Right lobe of liver (tissue), 6 donors: ENCODE results near the gene MDP1. TPM values are rescaled to one million over a fixed set of nuclear protein-coding genes. Genes with fewer than 3 reads are reported as not detected.
A peak's percentile ranks its signal among the peaks of the same experiment; 100 is the strongest.

Source experiments
- ATAC-seq, 4 donors: fragments of 200-7000 bp; cut with Tn5 transposase; one replicate each; pipeline ENCODE4 v1.9.1; 2020; ENCODE audit warnings: mild to moderate bottlenecking in 4 of 4, moderate library complexity in 4 of 4
- DNase-seq, 3 donors: peaks; one replicate each; pipeline ENCODE4 v3.0.0-alpha.2; 2020
- H3K27ac ChIP-seq, 3 donors: fragments of 200-600 bp; one replicate each; pipeline ENCODE4 v1.8.0; 2022
- H3K27me3 ChIP-seq, 2 donors: fragments of 200-600 bp; one replicate each; pipeline ENCODE4 v1.8.0; 2022
- H3K36me3 ChIP-seq, 4 donors: fragments of 200-600 bp; sonication (generic) in 1 of 4; one replicate each; pipeline versions ENCODE4 v1.5.1 to v1.8.0; 2017 to 2022; ENCODE audit warnings: control low read depth in 1 of 4
- H3K4me1 ChIP-seq, 4 donors: fragments of 200-600 bp; sonication (generic) in 1 of 4; one replicate each; pipeline versions ENCODE4 v1.5.1 to v1.8.0; 2017 to 2022; ENCODE audit warnings: control low read depth in 1 of 4
- H3K4me3 ChIP-seq, 3 donors: fragments of 200-600 bp; one replicate each; pipeline ENCODE4 v1.8.0; 2022
- H3K9me3 ChIP-seq, 4 donors: fragments of 200-600 bp; sonication (generic) in 1 of 4; one replicate each; pipeline versions ENCODE4 v1.5.1 to v1.8.0; 2017 to 2022; ENCODE audit warnings: control low read depth in 1 of 4
- CTCF ChIP-seq, 4 donors: fragments of 200-600 bp in 3 of 4; fragments of 450-650 bp in 1 of 4; IDR thresholded peaks; one replicate each; pipeline versions ENCODE4 v1.5.1 to v1.8.0; 2016 to 2022; ENCODE audit warnings: antibody characterized with exemption in 4 of 4, mild to moderate bottlenecking in 2 of 4
- POLR2A ChIP-seq: fragments of 450-650 bp; IDR thresholded peaks from one replicate; pipeline ENCODE4 v1.6.1; 2017; ENCODE audit warnings: antibody characterized with exemption, mild to moderate bottlenecking
- WGBS: methylation state at CpG from one replicate; pipeline ENCODE4 v1.1.6; 2018; ENCODE audit warnings: low coverage, low lambda C conversion rate; ENCODE audit not compliant: insufficient coverage; ENCODE audit errors: missing lambda C conversion rate; 5-methylcytosine and 5-hydroxymethylcytosine counted together
- intact Hi-C, 2 donors: fragments of 100-400 bp; cut with DNase I; formaldehyde crosslinking; loops; one replicate each; pipeline versions ENCODE4 v1.11.2 to v1.14.1; 2022
- total RNA-seq, 6 experiments: library from RNA; depleted of rRNA in 2 of 6; stranded (reverse); fragments of >200 nt in 2 of 6; fragmentation: NEBNext Ultra II Directional in 3 of 6; extraction: Animal tissue kit (Norgen Biotek cat#: 25700) in 3 of 6; gene quantifications; one replicate each; pipeline versions ENCODE4 v1.1.0 to v1.2.4, GENCODE V29; 2016 to 2023
- donor health status: DM: no; HTN: yes; CAD: no.
- donor health status: DM: no; HTN: no; CAD: no.
- donor health status: DM: no; HTN: no; CAD: no.
- donor health status: DM: no; HTN: yes; CAD: no.
- donor health status: DM: no; HTN: yes; CAD: no.

The MDP1 gene
- total RNA-seq, 6 experiments from 2014 or later = 3.7 to 6.3 (median 4.9) TPM

GRCh38 chr14:24187539-24187915, 28.3 kb downstream of the MDP1 start:
- intact Hi-C loops = no loop called here
- no peak for TF ChIP-seq CTCF (IDR thresholded peaks at IDR 0.05)
- no peak for TF ChIP-seq POLR2A
- ATAC-seq (no peak), DNase-seq (no peak)
- Histone ChIP-seq H3K4me1 (peaks cover 0 to 11% (median 4%) of the 10 kb centered on the region in 4 donors), H3K36me3 (peaks cover 0 to 36% (median 10%) of the 10 kb centered on the region in 4 donors), H3K9me3 (no peaks in the 10 kb centered on the region), H3K4me3 (no peak overlapping the region), H3K27ac (no peak overlapping the region), H3K27me3 (no peaks in the 10 kb centered on the region)
- WGBS = no CpG with 5 or more reads among the region's 2 CpGs

GRCh38 chr14:24186831-24187538, 28.9 kb downstream of the MDP1 start:
- TF ChIP-seq POLR2A (no peak), CTCF (IDR thresholded peaks at IDR 0.05) (no peak)
- Histone ChIP-seq H3K4me1 (peaks cover 0 to 11% (median 4%) of the 10 kb centered on the region in 4 donors), H3K9me3 (no peaks in the 10 kb centered on the region), H3K27ac (no peak overlapping the region), H3K36me3 (peaks cover 0 to 39% (median 10%) of the 10 kb centered on the region in 4 donors), H3K4me3 (no peak overlapping the region), H3K27me3 (no peaks in the 10 kb centered on the region)
- DNase-seq (no peak), ATAC-seq (no peak)
- intact Hi-C loops = no loop called here
- 96% methylated on average over 3 of the region's 10 CpGs for WGBS

- no peak overlapping the region for H3K27ac ChIP-seq
- no peak overlapping the region for H3K4me3 ChIP-seq
- peaks cover 0 to 13% (median 4%) of the 10 kb centered on the region in 4 donors for H3K4me1 ChIP-seq
- peaks cover 0 to 46% (median 11%) of the 10 kb centered on the region in 4 donors for H3K36me3 ChIP-seq
- H3K27me3 ChIP-seq = no peaks in the 10 kb centered on the region
- intact Hi-C loops = no loop called here
- no CpG with 5 or more reads among the region's 11 CpGs for WGBS
- ATAC-seq (no peak), DNase-seq (peak in 1 of 3 donors; percentile 33)
- H3K9me3 ChIP-seq = no peaks in the 10 kb centered on the region
- no peak for TF ChIP-seq CTCF (IDR thresholded peaks at IDR 0.05)
Measured at GRCh38 chr14:24185741-24186140, 30.1 kb downstream of the MDP1 start.

- intact Hi-C loops = no loop called here
- no peak for ATAC-seq
- DNase-seq = peak in 1 of 3 donors; percentile 40
- H3K36me3 ChIP-seq = peaks cover 0 to 46% (median 13%) of the 10 kb centered on the region in 4 donors
- TF ChIP-seq POLR2A (no peak), CTCF (IDR thresholded peaks at IDR 0.05) (no peak)
- H3K4me3 ChIP-seq = no peak overlapping the region
- no peaks in the 10 kb centered on the region for H3K9me3 ChIP-seq
- H3K4me1 ChIP-seq = peaks cover 0 to 20% (median 8%) of the 10 kb centered on the region in 4 donors
- H3K27ac ChIP-seq = no peak overlapping the region
- H3K27me3 ChIP-seq = no peaks in the 10 kb centered on the region
- 100% methylated on average over 4 of the region's 7 CpGs for WGBS
Measured at GRCh38 chr14:24185026-24185425, 30.8 kb downstream of the MDP1 start.
